HepG2 (cell line): ENCODE measurements around the gene KCTD15. TPM values are rescaled to one million over a fixed set of nuclear protein-coding genes. Genes with fewer than 3 reads are reported as not detected.

ENCODE experiments used
- ATAC-seq: fragments of 200-7000 bp; cut with Tn5 transposase; 3 replicates; pipeline ENCODE4 v1.9.1; 2020; ENCODE audit warnings: mild to moderate bottlenecking, moderate library complexity
- BruUV-seq: library from RNA; stranded (reverse); fragments of 400-500 nt; replicated peaks from 2 replicates; lab custom pipeline; 2021; lab: Mats Ljungman, UMichigan
- CTCF ChIA-PET: fragments of 300-600 bp; formaldehyde crosslinking; extraction: SDS; loops from one replicate; lab custom pipeline; 2021; ENCODE audit warnings: low total read pairs, inconsistent platforms, low intra/inter-chr PET ratio; lab: Yijun Ruan, JAX
- POLR2A ChIA-PET: fragments of 350-600 bp; sonication (Branson Sonifier 250); formaldehyde crosslinking; loops from one replicate; lab custom pipeline; 2020; ENCODE audit warnings: antibody characterized with exemption, inconsistent platforms; lab: Yijun Ruan, JAX
- DNase-seq: peaks from one replicate; pipeline ENCODE4 v3.0.0-alpha.2; 2015; ENCODE audit warnings: low spot score
- FAIRE-seq: peaks from 3 replicates; lab custom pipeline; 2011; peaks lifted over from hg19 to GRCh38; lab: Jason Lieb, UNC
- H2AFZ ChIP-seq: one replicate; pipeline ENCODE4 v1.6.1; 2011; ENCODE audit warnings: low read length, inconsistent platforms
- H3K27ac ChIP-seq: fragments of 300-600 bp; 3 replicates; pipeline ENCODE4 v1.8.0; 2011; ENCODE audit warnings: mixed run types, mild to moderate bottlenecking, mixed read lengths, low read length, inconsistent platforms; ENCODE audit not compliant: insufficient read depth; ENCODE audit errors: extremely low read length
- H3K27me3 ChIP-seq, 2 experiments: fragments of 200-600 bp in 1 of 2; 2 replicates in 1 of 2; 3 replicates in 1 of 2; pipeline versions ENCODE4 v1.6.0 to v1.8.0; 2011; ENCODE audit warnings: low read length in 2 of 2, mild to moderate bottlenecking in 2 of 2, moderate library complexity in 2 of 2, inconsistent platforms in 1 of 2; ENCODE audit not compliant: insufficient read depth in 2 of 2, control insufficient read depth in 1 of 2
- H3K36me3 ChIP-seq, 2 experiments: fragments of 200-600 bp in 1 of 2; replicated peaks in 1 of 2; 2 replicates in 1 of 2; 3 replicates in 1 of 2; pipeline versions ENCODE4 v1.5.1 to v1.8.0; 2011; ENCODE audit warnings: low read length in 2 of 2, inconsistent platforms in 1 of 2; ENCODE audit not compliant: insufficient read depth in 2 of 2, control insufficient read depth in 1 of 2
- H3K4me1 ChIP-seq: 2 replicates; pipeline ENCODE4 v1.5.1; 2012; ENCODE audit warnings: low read length, inconsistent platforms; ENCODE audit not compliant: insufficient read depth
- H3K4me2 ChIP-seq: 2 replicates; pipeline ENCODE4 v1.6.0; 2011; ENCODE audit warnings: low read depth, low read length, inconsistent platforms
- H3K4me3 ChIP-seq, 3 experiments: fragments of 200-600 bp in 1 of 3; sonication (generic), shearing (Covaris generic) in 1 of 3; replicated peaks in 1 of 3; 2 replicates each; pipeline ENCODE4 v1.5.1; 2011 to 2016; ENCODE audit warnings: low read length in 3 of 3, inconsistent platforms in 2 of 3, low read depth in 2 of 3, mild to moderate bottlenecking in 2 of 3, control low read depth in 1 of 3, mixed read lengths in 1 of 3; ENCODE audit not compliant: insufficient read depth in 1 of 3
- H3K79me2 ChIP-seq: one replicate; pipeline ENCODE4 v1.6.1; 2011; ENCODE audit warnings: low read length, inconsistent platforms; ENCODE audit not compliant: insufficient read depth
- H3K9ac ChIP-seq: 2 replicates; pipeline ENCODE4 v1.6.0; 2011; ENCODE audit warnings: mild to moderate bottlenecking, low read depth, low read length, inconsistent platforms; ENCODE audit not compliant: insufficient read depth
- H3K9me3 ChIP-seq: 2 replicates; pipeline ENCODE4 v1.5.1; 2012; ENCODE audit warnings: mild to moderate bottlenecking, low read length
- H4K20me1 ChIP-seq: 2 replicates; pipeline ENCODE4 v1.6.0; 2011; ENCODE audit warnings: inconsistent platforms, mild to moderate bottlenecking, low read length, moderate library complexity; ENCODE audit not compliant: insufficient read depth
- CAMTA2 ChIP-seq: sonication (generic); formaldehyde crosslinking; IDR thresholded peaks from 2 replicates; pipeline ENCODE4 v1.4.0; 2020; ENCODE audit warnings: mild to moderate bottlenecking, missing genetic modification reagents, borderline replicate concordance
- GZF1 ChIP-seq: sonication (generic); formaldehyde crosslinking; IDR thresholded peaks from 2 replicates; pipeline ENCODE4 v1.5.1; 2020; ENCODE audit warnings: mild to moderate bottlenecking, missing genetic modification reagents
- IRF2 ChIP-seq: IDR thresholded peaks from 2 replicates; pipeline ENCODE4 v1.6.1; 2018; ENCODE audit warnings: missing genetic modification reagents, missing compliant biosample characterization
- PAX8 ChIP-seq: sonication (generic); formaldehyde crosslinking; IDR thresholded peaks from 2 replicates; pipeline ENCODE4 v1.8.0; 2022; ENCODE audit warnings: mild to moderate bottlenecking, missing genetic modification reagents, borderline replicate concordance
- REPIN1 ChIP-seq: sonication (generic); formaldehyde crosslinking; IDR thresholded peaks from 2 replicates; pipeline ENCODE4 v1.8.0; 2022; ENCODE audit warnings: missing genetic modification reagents, low read depth, mild to moderate bottlenecking, borderline replicate concordance
- RNF2 ChIP-seq: fragments of 450-650 bp; conservative IDR thresholded peaks from 2 replicates; pipeline ENCODE4 v1.6.1; 2016; ENCODE audit warnings: low read depth
- SNRNP70 ChIP-seq: fragments of 200-400 bp; formaldehyde crosslinking; IDR thresholded peaks from 2 replicates; pipeline ENCODE4 v1.6.1; 2017; ENCODE audit warnings: mild to moderate bottlenecking, low read depth, low read length, moderate library complexity
- THYN1 ChIP-seq: sonication (generic); formaldehyde crosslinking; IDR thresholded peaks from 2 replicates; pipeline ENCODE4 v1.8.1; 2023; ENCODE audit warnings: low read depth, mild to moderate bottlenecking, moderate library complexity, missing genetic modification reagents, borderline replicate concordance
- TP53 ChIP-seq: sonication (generic); formaldehyde crosslinking; conservative IDR thresholded peaks from 2 replicates; pipeline ENCODE4 v1.4.0; 2020; ENCODE audit warnings: missing genetic modification reagents
- ZNF484 ChIP-seq: sonication (generic); formaldehyde crosslinking; IDR thresholded peaks from 2 replicates; pipeline ENCODE4 v1.5.1; 2020; ENCODE audit warnings: mild to moderate bottlenecking, low read depth, missing genetic modification reagents, borderline replicate concordance
- ZSCAN29 ChIP-seq: sonication (generic); formaldehyde crosslinking; conservative IDR thresholded peaks from 2 replicates; pipeline ENCODE4 v1.4.0; 2020; ENCODE audit warnings: mild to moderate bottlenecking, missing genetic modification reagents
- WGBS: methylation state at CpG from one replicate; pipeline ENCODE4 v1.1.6; 2017; ENCODE audit warnings: low lambda C conversion rate; 5-methylcytosine and 5-hydroxymethylcytosine counted together
- in situ Hi-C: cut with HindIII; loops from 2 replicates; pipeline ENCODE4 v1.10.0; 2017; ENCODE audit warnings: low pct_unique_long_range_greater_than_20kb; ENCODE audit not compliant: extremely low pct_ligation_motif_present
- intact Hi-C: fragments of 100-400 bp; cut with micrococcal nuclease; formaldehyde crosslinking; loops from one replicate; pipeline ENCODE4 v1.10.0; 2022; ENCODE audit not compliant: unreplicated experiment
- polyA plus RNA-seq, 8 experiments: library from polyadenylated mRNA; depleted of rRNA in 3 of 8; stranded (reverse) in 7 of 8; unstranded in 1 of 8; fragments of >200 nt; fragmentation: Illumina TruSeq in 4 of 8; extraction: Trizol in 4 of 8; gene quantifications; 2 replicates each; pipeline versions ENCODE4 v1.2.1 to v1.2.3, GENCODE V29; 2011 to 2016; ENCODE audit warnings: low read depth in 4 of 8, missing spikeins in 1 of 8, mixed read lengths in 1 of 8; ENCODE audit not compliant: insufficient read depth in 1 of 8
- total RNA-seq, 5 experiments: library from RNA; depleted of rRNA; stranded (reverse); fragments of >200 nt; fragmentation: Illumina TruSeq; extraction: Trizol; gene quantifications; 2 replicates each; pipeline ENCODE4 v1.2.3, GENCODE V29; 2016; ENCODE audit warnings: low read depth in 1 of 5
- TF ChIP-seq, protein P1 (sequence below): sonication (generic); formaldehyde crosslinking; IDR thresholded peaks from 2 replicates; pipeline ENCODE4 v1.5.1; 2020; ENCODE audit warnings: mild to moderate bottlenecking, missing genetic modification reagents, borderline replicate concordance

Gene KCTD15
- total and polyA plus RNA-seq, 2 of the 13 experiments (the other 11 are each of a cell fraction or from before 2014, with no cell fraction given), result 13.2 to 16.7 TPM

DNA sequence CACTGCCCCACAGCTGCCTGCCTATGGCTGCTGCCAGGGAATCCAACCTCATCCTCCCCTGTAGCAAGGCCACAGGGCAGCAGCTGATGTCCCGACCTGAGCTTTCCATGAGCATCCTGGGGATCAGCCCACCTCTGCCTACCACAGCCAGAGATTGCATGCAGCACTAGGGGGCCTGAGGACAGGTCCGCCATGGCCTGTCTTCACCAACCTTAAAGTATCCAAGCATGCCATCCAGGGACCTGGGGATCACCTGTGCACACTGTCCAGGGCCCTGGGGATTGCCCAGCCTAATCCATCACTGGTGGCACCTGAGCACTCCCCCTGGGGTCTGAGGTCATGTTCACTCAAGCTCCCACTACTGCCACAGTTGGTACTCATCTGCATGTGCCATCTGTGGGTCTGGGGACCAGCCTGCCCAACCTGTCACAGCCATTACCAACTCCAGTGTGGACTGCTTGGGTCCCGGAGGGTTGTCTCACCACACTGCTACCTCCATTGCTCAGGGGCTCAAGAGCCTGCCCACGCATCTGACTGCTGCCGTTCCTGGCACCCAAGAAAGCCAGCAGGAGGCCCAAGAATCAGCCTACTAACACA lies 53.0 kb downstream of the KCTD15 start:
- H3K9ac ChIP-seq, result no peak overlapping the region
- WGBS, result no CpG with 5 or more reads among the region's 5 CpGs
- no peaks in the 10 kb centered on the region for H3K36me3 ChIP-seq
- CTCF ChIA-PET, result no interaction called here
- no peaks in the 10 kb centered on the region for H3K9me3 ChIP-seq
- no peak overlapping the region for H3K4me2 ChIP-seq
- H3K27ac ChIP-seq, result no peak overlapping the region
- in situ Hi-C loops, result no loop called here
- POLR2A ChIA-PET, result no interaction called here
- H2AFZ ChIP-seq, result no peak overlapping the region
- intact Hi-C loops, result no loop called here
- FAIRE-seq (no peak), DNase-seq (no peak), ATAC-seq (no peak)
- H3K4me1 ChIP-seq, result no peaks in the 10 kb centered on the region
- H3K4me3 ChIP-seq, result no peak overlapping the region
- no peaks in the 10 kb centered on the region; a peak in 1 of 5 replicates for H3K27me3 ChIP-seq
- TF ChIP-seq PAX8 (CRISPR knock-in tag), result no peak
- TF ChIP-seq THYN1 (CRISPR knock-in tag), result no peak
- no TSS peak for BruUV-seq
- H4K20me1 ChIP-seq, result no peaks in the 10 kb centered on the region
- H3K79me2 ChIP-seq, result no peaks in the 10 kb centered on the region

DNA sequence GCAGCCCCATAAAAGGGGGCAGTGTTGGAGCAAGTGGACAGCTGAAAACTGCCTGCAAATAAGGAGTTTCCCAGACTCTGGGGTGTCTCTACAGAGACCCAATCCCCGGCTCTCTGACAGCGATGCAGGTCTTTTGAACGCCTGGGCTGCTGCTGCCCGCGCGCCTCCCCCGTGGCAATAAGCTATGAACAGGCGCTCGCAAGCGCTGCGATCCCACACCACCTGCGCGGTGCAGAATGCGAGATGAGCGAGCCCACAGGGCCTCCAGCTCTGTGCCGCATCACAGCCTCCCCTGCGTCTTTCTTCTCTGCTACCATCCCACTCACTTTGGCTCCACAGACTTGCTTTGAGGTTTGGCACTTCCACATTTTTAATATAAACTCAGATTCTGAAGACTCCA lies 62.3 kb downstream of the KCTD15 start:
- H3K4me3 ChIP-seq, result no peak overlapping the region
- no peaks in the 10 kb centered on the region for H3K9me3 ChIP-seq
- CTCF ChIA-PET, result no interaction called here
- 17% methylated on average over 5 of the region's 17 CpGs for WGBS
- no peaks in the 10 kb centered on the region for H3K79me2 ChIP-seq
- H3K4me2 ChIP-seq, result no peak overlapping the region
- no peaks in the 10 kb centered on the region for H4K20me1 ChIP-seq
- no TSS peak for BruUV-seq
- POLR2A ChIA-PET, result no interaction called here
- no peaks in the 10 kb centered on the region for H3K4me1 ChIP-seq
- no peak overlapping the region for H3K27ac ChIP-seq
- no peak for DNase-seq
- intact Hi-C loops (no loop called here), in situ Hi-C loops (no loop called here)
- no peak for ATAC-seq
- H2AFZ ChIP-seq, result no peak overlapping the region
- peaks cover 1 to 20% of the 10 kb centered on the region in 2 experiments; a peak in 2 of 5 replicates for H3K27me3 ChIP-seq
- no peak for TF ChIP-seq ZSCAN29 (CRISPR knock-in tag)
- TF ChIP-seq ZNF484 (CRISPR knock-in tag), result no peak
- no peak for TF ChIP-seq RNF2
- no peak for TF ChIP-seq REPIN1 (CRISPR knock-in tag)
- no peak for TF ChIP-seq CAMTA2 (CRISPR knock-in tag)
- no peak for TF ChIP-seq GZF1 (CRISPR knock-in tag)
- TF ChIP-seq, protein P1, sequence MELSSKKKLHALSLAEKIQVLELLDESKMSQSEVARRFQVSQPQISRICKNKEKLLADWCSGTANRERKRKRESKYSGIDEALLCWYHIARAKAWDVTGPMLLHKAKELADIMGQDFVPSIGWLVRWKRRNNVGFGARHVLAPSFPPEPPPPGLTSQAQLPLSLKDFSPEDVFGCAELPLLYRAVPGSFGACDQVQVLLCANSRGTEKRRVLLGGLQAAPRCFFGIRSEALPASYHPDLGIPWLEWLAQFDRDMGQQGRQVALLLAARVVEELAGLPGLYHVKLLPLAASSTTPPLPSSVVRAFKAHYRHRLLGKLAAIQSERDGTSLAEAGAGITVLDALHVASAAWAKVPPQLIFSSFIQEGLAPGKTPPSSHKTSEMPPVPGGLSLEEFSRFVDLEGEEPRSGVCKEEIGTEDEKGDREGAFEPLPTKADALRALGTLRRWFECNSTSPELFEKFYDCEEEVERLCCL, result no peak
- TF ChIP-seq IRF2, result no peak
- no peak for TF ChIP-seq THYN1 (CRISPR knock-in tag)
- TF ChIP-seq SNRNP70, result no peak
- TF ChIP-seq TP53, result no peak
- H3K9ac ChIP-seq, result no peak overlapping the region
- no peaks in the 10 kb centered on the region for H3K36me3 ChIP-seq
- no peak for FAIRE-seq
